Activated CD4-positive, alpha-beta memory T cell treated with anti-CD3 and anti-CD28 coated beads, Interleukin-2, amount 10 ng/mL, durations not matched to agents 7 days and 5 days (primary cell): ENCODE measurements around the gene THRB. TPM values are rescaled to one million over a fixed set of nuclear protein-coding genes. Genes with fewer than 3 reads are reported as not detected.

Experiments used
- CTCF ChIA-PET: fragments of 350-600 bp; sonication (Branson Sonifier 250); formaldehyde crosslinking; loops from one replicate; lab custom pipeline; 2021; ENCODE audit warnings: antibody characterized with exemption, inconsistent platforms; lab: Charles Lee
- POLR2A ChIA-PET: fragments of 350-600 bp; sonication (Branson Sonifier 250); formaldehyde crosslinking; loops from one replicate; lab custom pipeline; 2021; ENCODE audit warnings: antibody characterized with exemption; lab: Charles Lee
- DNase-seq: peaks from one replicate; pipeline ENCODE4 v3.0.0-alpha.2; 2020
- H3K27ac Mint-ChIP-seq: one replicate; pipeline ENCODE4 v1.8.0; 2021; ENCODE audit warnings: mild to moderate bottlenecking, mixed read lengths
- H3K27me3 Mint-ChIP-seq: one replicate; pipeline ENCODE4 v1.8.0; 2021; ENCODE audit warnings: mixed read lengths
- H3K36me3 Mint-ChIP-seq: one replicate; pipeline ENCODE4 v1.8.0; 2021; ENCODE audit warnings: low read depth, mixed read lengths
- H3K4me1 Mint-ChIP-seq: one replicate; pipeline ENCODE4 v1.8.0; 2021; ENCODE audit warnings: mixed read lengths
- H3K4me3 Mint-ChIP-seq: one replicate; pipeline ENCODE4 v1.8.0; 2021; ENCODE audit warnings: mild to moderate bottlenecking, mixed read lengths
- H3K9me3 Mint-ChIP-seq: one replicate; pipeline ENCODE4 v1.8.0; 2021; ENCODE audit warnings: mixed read lengths
- total RNA-seq, 2 experiments: library from RNA; stranded (reverse); gene quantifications; one replicate each; pipeline ENCODE4 v1.2.3, GENCODE V29; 2021

The THRB gene
- total RNA-seq, 2 experiments from 2014 or later: not detected

GRCh38 chr3:24315971-24316370, 178.7 kb downstream of the THRB start:
- no peak for DNase-seq
- no peaks in the 10 kb centered on the region for H3K4me1 Mint-ChIP-seq
- H3K36me3 Mint-ChIP-seq: no peaks in the 10 kb centered on the region
- H3K9me3 Mint-ChIP-seq: no peaks in the 10 kb centered on the region
- no peak overlapping the region for H3K27ac Mint-ChIP-seq
- ChIA-PET POLR2A (no interaction called here), CTCF (no interaction called here)
- no peak overlapping the region for H3K4me3 Mint-ChIP-seq
- no peaks in the 10 kb centered on the region for H3K27me3 Mint-ChIP-seq

GRCh38 chr3:24315356-24315755, 179.3 kb downstream of the THRB start:
- Mint-ChIP-seq H3K36me3 (no peaks in the 10 kb centered on the region), H3K27me3 (no peaks in the 10 kb centered on the region), H3K9me3 (no peaks in the 10 kb centered on the region), H3K4me3 (no peak overlapping the region), H3K27ac (no peak overlapping the region), H3K4me1 (no peaks in the 10 kb centered on the region)
- CTCF ChIA-PET: no interaction called here
- POLR2A ChIA-PET: no interaction called here
- no peak for DNase-seq

- POLR2A ChIA-PET: no interaction called here
- CTCF ChIA-PET: no interaction called here
- Mint-ChIP-seq H3K36me3 (no peaks in the 10 kb centered on the region), H3K27ac (no peak overlapping the region), H3K27me3 (no peaks in the 10 kb centered on the region), H3K4me3 (no peak overlapping the region), H3K9me3 (no peaks in the 10 kb centered on the region), H3K4me1 (no peaks in the 10 kb centered on the region)
- no peak for DNase-seq
These were observed 182.8 kb downstream of the THRB start for GRCh38 chr3:24311881-24312280.

GRCh38 chr3:24310887-24311286, 183.8 kb downstream of the THRB start:
- ChIA-PET POLR2A (no interaction called here), CTCF (no interaction called here)
- H3K27ac Mint-ChIP-seq: no peak overlapping the region
- no peaks in the 10 kb centered on the region for H3K27me3 Mint-ChIP-seq
- no peaks in the 10 kb centered on the region for H3K4me1 Mint-ChIP-seq
- no peak overlapping the region for H3K4me3 Mint-ChIP-seq
- DNase-seq: no peak
- H3K9me3 Mint-ChIP-seq: no peaks in the 10 kb centered on the region
- no peaks in the 10 kb centered on the region for H3K36me3 Mint-ChIP-seq

- H3K27me3 Mint-ChIP-seq: no peaks in the 10 kb centered on the region
- no peak for DNase-seq
- ChIA-PET POLR2A (no interaction called here), CTCF (no interaction called here)
- no peaks in the 10 kb centered on the region for H3K9me3 Mint-ChIP-seq
- no peak overlapping the region for H3K27ac Mint-ChIP-seq
- H3K4me3 Mint-ChIP-seq: no peak overlapping the region
- H3K4me1 Mint-ChIP-seq: no peaks in the 10 kb centered on the region
- no peaks in the 10 kb centered on the region for H3K36me3 Mint-ChIP-seq
These were observed 188.1 kb downstream of the THRB start for GRCh38 chr3:24306518-24306917.

- DNase-seq: no peak
- Mint-ChIP-seq H3K4me3 (no peak overlapping the region), H3K4me1 (no peaks in the 10 kb centered on the region), H3K36me3 (no peaks in the 10 kb centered on the region), H3K27ac (no peak overlapping the region), H3K27me3 (no peaks in the 10 kb centered on the region), H3K9me3 (no peaks in the 10 kb centered on the region)
- CTCF ChIA-PET: no interaction called here
- POLR2A ChIA-PET: no interaction called here
These were observed 188.7 kb downstream of the THRB start for GRCh38 chr3:24305795-24306467.

GRCh38 chr3:24303057-24303754, 191.4 kb downstream of the THRB start:
- no peak overlapping the region for H3K27ac Mint-ChIP-seq
- no peak overlapping the region for H3K4me3 Mint-ChIP-seq
- H3K36me3 Mint-ChIP-seq: no peaks in the 10 kb centered on the region
- no peaks in the 10 kb centered on the region for H3K9me3 Mint-ChIP-seq
- no peaks in the 10 kb centered on the region for H3K27me3 Mint-ChIP-seq
- ChIA-PET CTCF (no interaction called here), POLR2A (no interaction called here)
- no peaks in the 10 kb centered on the region for H3K4me1 Mint-ChIP-seq
- no peak for DNase-seq

- no peak for DNase-seq
These were observed 192.3 kb downstream of the THRB start for GRCh38 chr3:24302396-24302795.

GRCh38 chr3:24300949-24301348, 193.7 kb downstream of the THRB start:
- H3K36me3 Mint-ChIP-seq: no peaks in the 10 kb centered on the region
- DNase-seq: no peak
- H3K27me3 Mint-ChIP-seq: no peaks in the 10 kb centered on the region
- CTCF ChIA-PET: no interaction called here
- POLR2A ChIA-PET: no interaction called here
- H3K4me1 Mint-ChIP-seq: no peaks in the 10 kb centered on the region
- H3K27ac Mint-ChIP-seq: no peak overlapping the region
- H3K9me3 Mint-ChIP-seq: no peaks in the 10 kb centered on the region
- H3K4me3 Mint-ChIP-seq: no peak overlapping the region

More at GRCh38 chr3:24302396-24302795, 192.3 kb downstream of the THRB start:
- no peaks in the 10 kb centered on the region for H3K9me3 Mint-ChIP-seq
- no peak overlapping the region for H3K27ac Mint-ChIP-seq
- no peak overlapping the region for H3K4me3 Mint-ChIP-seq
- no peaks in the 10 kb centered on the region for H3K4me1 Mint-ChIP-seq
- POLR2A ChIA-PET: no interaction called here
- H3K36me3 Mint-ChIP-seq: no peaks in the 10 kb centered on the region
- CTCF ChIA-PET: no interaction called here
- H3K27me3 Mint-ChIP-seq: no peaks in the 10 kb centered on the region

GRCh38 chr3:24299806-24300626, 194.6 kb downstream of the THRB start:
- Mint-ChIP-seq H3K4me3 (no peak overlapping the region), H3K27ac (no peak overlapping the region), H3K27me3 (no peaks in the 10 kb centered on the region), H3K36me3 (no peaks in the 10 kb centered on the region), H3K4me1 (no peaks in the 10 kb centered on the region), H3K9me3 (no peaks in the 10 kb centered on the region)
- no peak for DNase-seq
- ChIA-PET CTCF (no interaction called here), POLR2A (no interaction called here)

- POLR2A ChIA-PET: no interaction called here
These were observed 195.3 kb downstream of the THRB start for GRCh38 chr3:24299246-24299805.

GRCh38 chr3:24296441-24297205, 198.0 kb downstream of the THRB start:
- Mint-ChIP-seq H3K4me3 (no peak overlapping the region), H3K9me3 (no peaks in the 10 kb centered on the region), H3K4me1 (no peaks in the 10 kb centered on the region), H3K27me3 (no peaks in the 10 kb centered on the region), H3K36me3 (no peaks in the 10 kb centered on the region), H3K27ac (no peak overlapping the region)
- ChIA-PET CTCF (no interaction called here), POLR2A (no interaction called here)
- DNase-seq: no peak

More at GRCh38 chr3:24299246-24299805, 195.3 kb downstream of the THRB start:
- no peaks in the 10 kb centered on the region for H3K4me1 Mint-ChIP-seq
- H3K27ac Mint-ChIP-seq: no peak overlapping the region
- H3K9me3 Mint-ChIP-seq: no peaks in the 10 kb centered on the region
- no peaks in the 10 kb centered on the region for H3K36me3 Mint-ChIP-seq
- H3K27me3 Mint-ChIP-seq: no peaks in the 10 kb centered on the region
- H3K4me3 Mint-ChIP-seq: no peak overlapping the region
- CTCF ChIA-PET: no interaction called here
- no peak for DNase-seq
